NCI-H446 treated with DMSO at 0.1 percent for 48 hours (cell line): ENCODE data around the gene ADAMTS2.

Source experiments
- DNase-seq: peaks from one replicate; lab custom pipeline; 2025; lab: John Stamatoyannopoulos, UW

The ADAMTS2 gene

DNA sequence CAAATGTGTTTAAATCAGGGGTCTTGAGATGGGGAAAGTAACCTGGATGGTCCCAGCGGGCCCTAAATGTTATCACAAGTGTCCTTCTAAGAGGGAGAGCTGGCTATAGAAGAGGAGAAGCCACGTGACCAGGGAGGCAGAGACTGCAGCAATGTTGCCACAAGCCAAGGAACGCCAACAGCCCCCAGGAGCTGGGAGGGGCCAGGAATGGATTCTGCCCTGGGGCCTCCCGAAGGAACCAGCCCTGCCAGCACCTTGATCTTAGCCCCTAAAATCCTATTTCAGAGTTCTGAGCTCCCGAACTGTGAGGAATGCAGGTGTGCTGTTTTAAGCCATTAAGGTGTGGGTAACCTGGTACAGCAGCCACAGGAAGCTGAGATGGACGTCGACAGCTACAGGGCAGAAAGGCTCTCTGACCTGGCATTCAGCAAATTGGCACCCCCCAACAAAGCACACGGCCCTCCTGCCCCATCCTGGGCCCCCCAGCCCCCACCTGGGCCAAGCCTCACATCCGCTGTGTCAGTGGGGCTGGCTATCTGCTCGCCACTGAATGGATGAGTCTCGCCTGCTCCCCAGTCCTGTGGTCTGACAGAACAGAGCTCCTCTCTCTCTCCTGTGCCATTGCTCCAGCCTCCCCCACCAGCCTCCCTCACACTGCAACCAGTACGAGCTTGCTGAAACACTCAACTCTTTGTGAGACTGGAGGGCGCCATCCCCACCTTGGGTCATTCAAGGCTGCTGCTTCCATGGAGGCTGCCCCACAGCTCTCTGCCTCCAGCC is 78.8 kb downstream of the ADAMTS2 start:
- no peak for DNase-seq

DNA sequence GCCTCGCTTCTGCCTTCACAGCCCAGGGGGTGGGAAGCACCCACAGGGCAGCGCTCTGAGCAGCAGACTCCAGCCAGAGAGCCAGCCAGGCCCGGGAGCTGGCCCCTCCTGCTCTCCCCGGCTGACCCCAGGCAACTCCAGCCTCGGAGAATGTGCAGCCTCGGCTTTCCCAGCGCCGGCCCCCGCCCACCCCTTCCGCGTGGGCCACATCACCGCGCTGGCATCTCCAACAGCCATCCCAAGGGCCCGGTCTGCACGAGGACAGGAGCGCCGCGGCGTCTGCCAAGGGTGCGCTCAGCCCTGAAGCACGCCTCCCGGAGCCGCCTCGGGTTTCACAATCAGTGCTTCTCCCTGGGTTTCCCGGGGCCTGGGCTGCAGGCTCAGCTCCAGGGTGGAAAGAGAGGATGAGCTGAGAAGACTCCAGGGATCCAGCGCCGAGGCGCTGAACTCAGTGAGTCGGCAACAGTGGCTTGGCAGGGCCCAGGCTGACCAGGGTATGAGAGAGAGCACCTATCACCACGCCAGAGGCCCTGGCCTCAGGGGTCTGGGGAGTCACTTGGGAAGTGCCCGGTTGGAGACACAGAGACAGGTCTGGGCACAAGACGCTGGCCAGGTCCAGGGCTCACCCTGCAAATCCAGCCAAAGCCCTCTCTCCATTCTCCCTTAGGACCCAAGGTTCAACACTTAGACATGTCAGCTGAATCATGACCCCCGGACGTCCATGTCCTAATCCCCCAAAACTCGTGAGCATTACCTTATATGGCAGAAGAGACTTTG is 79.6 kb downstream of the ADAMTS2 start:
- DNase-seq, result peak; percentile 41

DNA sequence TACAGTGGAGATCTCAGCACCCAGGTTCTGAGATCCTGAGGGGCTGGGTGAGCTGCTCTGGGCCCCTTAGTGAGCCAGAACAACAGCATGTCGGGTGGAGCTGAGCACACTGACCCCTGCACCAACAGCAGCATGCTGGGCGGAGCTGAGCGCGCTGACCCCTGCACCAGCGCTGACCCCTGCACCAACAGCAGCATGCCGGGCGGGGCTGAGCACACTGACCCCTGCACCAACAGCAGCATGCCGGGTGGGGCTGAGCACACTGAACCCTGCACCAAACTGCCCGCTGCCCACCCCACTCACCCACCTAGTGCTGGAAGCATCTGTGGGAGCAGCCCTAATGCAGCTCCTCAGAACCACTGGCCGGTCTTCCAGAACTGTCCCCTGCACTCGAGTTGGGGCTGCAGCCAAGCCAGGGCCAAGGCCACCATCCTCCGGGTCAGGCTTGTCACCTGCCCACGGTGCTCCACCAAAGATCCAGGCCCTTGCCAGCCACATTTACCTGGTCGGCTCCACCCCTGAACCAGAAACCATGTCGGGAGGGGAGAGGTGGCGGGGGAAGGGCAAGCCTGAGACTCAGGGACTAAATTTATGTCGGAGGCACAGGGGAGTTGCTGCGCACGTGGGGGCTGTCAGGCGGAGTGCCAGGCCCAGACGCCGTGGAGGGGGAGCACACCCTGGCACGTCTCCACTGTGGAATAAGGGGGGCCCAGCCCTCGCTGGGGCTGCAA is 80.3 kb downstream of the ADAMTS2 start:
- DNase-seq, result no peak

DNA sequence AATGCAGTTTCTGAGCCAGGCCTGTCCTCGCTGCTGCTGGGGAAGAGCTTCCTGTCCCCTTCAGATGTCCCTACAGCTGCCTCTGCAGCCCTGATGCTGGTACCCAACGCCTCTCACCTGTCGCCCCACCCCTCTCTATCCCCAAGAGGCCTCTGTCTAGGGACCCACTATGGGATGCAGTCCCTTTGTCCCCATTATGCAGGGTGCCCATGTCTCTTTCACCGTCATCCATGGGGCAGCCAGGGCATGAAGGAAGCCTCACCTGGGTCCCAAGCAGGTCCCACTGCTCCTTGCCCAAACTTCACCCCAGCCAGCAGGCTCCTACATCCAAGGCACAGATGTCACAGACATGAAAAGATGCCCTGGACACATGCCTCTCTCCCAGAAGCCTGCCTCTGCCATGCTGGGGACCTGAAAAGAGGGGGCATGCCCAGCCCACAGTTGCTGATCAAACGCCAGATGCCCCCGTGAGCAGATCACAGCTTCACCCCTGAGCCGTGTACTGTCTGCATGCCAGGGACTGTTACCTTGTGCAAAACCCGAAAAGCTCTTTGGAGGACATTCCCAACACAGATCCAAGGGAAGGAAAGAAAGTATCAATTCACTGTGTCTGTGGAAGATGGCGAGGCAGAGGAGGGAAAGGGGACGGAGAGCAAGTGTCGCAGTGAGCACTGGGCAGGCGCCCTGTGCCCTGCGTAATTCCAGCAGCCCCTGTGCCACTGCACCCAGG is 81.0 kb downstream of the ADAMTS2 start:
- no peak for DNase-seq

DNA sequence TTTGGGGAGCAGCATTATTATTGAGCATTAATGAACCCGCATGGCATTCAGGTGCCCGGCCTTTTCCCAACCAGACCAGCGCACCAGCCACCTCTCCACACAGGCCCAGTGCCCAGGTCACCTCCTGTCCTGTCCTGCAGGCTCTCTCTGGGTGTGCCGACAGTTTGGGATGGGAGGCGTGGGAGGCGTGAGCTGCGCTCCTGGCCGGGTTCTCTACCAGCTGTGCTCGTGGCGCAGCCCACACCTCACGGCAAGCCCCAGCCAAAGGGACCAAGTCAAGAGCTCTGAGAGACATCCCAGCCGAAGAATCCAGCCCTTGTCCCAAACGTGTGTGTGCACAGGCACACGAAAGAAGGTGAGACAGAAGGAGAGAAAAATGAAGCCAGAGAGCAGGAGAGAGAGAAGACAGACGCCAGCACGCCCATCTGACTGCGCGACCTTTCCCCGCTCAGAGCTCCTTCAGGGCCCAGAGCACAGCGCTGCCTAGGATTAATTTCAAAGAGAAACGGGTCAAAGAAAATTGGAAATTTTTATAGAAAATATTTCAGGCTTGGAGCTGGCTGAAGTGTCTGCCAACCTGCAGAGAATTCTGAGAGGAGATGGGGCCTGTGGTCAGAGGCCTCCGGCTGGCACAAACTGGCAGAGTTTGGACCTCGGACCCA is 81.7 kb downstream of the ADAMTS2 start:
- no peak for DNase-seq

DNA sequence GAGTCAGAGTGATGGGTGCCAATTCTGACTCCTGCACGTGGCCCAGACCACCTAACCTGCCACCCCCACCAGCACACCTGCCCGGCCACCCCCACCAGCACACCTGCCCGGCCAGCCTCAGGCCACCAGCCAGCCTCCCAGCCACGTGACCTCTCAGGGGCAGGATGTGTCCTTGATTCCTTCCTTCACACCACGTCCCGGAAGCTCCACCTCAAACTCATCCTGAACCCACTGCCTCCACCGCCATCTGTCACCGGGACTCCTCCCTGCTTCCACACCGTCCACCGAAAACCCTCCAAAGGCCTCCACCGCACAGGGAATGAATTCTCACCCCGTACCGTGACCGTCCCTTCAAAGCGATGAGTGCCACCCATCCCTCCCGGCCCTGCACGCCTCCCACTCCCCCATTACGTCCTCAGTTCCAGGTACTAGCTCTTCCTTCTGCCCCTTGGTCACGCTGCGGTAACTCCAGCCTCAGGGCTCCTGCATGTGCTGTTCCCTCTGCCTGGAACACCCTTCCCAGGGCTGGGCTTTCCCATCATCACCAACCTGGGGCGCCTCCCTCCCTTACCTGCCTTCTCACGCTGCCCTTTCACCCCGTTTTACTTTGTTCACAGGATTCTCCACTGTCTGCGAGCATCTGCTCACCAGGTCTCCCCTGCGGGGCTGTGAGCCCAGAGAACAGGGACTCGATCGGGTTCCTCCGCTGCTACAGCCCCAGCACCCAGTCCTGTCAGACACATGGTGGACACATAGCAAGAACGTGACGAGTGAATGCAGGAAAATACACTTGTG is 82.9 kb downstream of the ADAMTS2 start:
- no peak for DNase-seq

DNA sequence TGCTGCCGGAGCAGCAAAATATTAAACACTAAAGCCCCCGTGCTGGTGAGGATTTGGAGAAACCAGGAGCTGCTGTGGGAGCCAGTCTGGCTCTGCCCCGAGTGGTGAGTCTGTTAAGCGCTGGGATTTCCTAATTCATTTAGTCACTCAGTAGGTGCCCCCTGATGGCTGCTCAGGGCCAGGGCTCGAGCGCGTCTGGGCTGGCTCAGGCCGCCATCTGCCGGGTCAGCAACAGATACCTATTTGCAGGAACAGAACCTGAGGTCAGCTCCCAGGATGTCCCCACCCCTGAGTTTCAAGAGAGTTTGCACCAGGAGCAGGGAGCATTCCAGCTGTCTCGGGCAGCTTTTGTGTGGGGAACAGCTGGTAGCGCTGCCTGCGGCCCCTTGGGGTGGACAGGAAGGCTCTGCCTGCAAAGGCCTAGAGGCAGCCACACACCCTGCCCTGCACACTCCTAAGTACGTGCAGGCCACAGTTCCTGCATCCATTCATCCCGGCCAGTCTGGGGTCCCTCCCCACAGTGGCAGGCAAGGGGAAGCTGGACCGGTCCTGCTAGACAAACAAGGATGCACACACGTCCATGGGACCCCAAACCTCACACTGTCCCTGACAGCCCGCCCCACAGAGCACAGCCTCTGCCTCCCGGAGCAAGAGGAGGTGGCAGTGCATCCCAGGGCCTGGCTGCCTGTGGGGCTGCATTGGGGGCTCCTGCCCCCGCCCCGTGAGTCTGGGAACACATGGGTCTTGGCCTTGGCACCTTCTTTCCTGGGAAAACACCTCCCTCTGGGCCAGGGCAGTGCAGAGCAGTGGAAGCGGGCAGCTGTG is 83.7 kb downstream of the ADAMTS2 start:
- no peak for DNase-seq

DNA sequence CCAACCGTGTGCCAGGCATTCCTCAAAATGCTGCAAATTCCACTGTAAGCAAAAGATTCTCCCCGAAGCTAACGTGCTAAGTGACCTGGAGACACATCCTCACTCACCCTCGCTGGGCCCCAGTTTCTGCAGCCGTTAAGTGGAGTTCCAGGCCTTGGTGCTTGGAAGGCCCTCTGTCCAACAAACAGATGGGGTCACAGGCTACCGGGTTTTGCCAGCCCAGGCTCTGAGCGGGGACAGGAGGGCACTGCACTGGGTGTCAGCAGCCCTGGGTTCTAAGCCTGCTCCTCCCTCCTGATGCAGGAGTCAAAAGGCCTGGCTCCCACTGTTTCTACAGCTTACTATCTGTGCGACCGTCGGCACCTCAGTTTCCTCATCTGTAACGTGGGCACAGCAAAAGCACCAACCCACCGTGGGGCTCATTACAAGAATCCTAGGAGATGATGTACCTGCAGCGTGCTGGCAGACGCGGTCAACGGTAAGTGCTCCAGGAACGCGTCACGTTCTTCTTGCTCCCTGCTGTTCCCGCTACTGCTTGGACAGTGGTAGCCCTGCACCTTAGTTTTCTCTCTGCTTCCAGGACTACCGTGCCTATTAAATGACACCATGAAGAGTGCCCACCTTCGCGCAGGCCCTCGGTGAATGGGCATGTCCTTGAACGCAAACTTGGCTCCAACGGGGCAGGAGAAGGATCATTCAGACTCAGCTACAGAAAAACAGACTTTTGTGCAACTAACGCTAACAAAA is 84.8 kb downstream of the ADAMTS2 start:
- DNase-seq, result no peak

DNA sequence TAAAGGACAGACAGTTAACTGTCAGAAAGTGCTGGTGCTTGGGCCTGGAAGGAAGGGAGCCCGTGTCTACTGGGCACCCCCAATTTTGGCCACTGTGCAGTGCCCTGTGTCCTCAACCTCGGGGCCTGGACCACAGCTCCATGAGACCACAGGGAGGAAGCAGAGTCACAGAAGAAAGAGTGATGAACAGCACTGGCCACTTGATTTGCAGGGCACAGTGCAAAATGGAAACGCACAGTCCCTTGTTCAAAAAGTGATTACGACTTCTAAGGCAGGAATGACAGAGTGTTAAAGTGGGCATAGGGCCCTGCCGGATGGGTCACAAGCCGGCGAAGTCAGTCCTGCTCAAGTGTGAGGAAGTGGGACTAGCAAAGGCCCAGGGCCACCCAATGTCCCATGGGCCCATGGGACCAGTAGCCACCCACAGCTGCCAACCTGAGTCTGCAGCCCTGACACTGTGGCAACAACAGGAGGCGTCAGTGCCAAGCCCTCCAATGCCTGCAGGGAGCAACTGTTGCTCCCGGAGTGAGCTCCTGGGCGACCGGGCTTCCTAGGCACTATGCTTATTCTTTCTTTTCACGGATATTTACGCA is 85.4 kb downstream of the ADAMTS2 start:
- DNase-seq, result no peak

DNA sequence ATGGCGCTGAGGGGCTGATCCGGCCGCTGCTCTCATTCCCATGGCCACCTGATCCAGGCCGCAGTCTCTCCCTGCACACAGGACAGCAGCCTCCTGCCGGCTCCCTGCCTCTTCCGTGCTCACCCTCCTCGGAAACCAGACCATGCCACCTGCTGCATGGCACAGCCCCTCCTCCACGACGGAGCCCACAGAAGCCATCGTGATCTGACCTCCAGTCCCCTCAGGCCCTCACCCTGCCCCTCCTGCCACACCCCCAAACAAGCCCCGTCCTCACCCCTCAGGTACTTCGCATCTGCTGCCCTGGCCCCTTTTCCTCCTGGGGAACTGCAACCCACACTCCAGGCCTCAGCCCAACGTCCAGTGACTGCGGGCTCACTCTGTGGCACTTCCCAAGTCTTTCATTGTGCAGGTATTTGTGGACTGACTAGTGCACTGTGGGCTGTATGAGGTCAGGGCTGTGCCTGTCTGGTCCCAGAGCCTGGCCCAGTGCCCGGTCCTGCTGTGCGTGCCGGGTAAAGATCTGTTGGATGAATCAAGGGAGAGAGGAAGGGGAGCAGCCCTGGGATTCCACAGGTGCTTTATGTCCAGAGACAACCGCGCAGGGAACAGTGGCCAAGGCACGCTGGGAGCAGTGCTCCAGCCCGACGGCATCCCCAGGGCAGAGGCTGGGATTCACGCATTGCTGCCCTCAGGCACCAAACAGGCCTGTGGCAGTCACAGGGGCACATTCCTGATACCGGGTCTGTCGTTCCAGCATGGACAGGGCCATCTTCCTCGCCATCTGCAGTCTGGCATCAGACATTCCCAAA is 86.1 kb downstream of the ADAMTS2 start:
- DNase-seq, result no peak

DNA sequence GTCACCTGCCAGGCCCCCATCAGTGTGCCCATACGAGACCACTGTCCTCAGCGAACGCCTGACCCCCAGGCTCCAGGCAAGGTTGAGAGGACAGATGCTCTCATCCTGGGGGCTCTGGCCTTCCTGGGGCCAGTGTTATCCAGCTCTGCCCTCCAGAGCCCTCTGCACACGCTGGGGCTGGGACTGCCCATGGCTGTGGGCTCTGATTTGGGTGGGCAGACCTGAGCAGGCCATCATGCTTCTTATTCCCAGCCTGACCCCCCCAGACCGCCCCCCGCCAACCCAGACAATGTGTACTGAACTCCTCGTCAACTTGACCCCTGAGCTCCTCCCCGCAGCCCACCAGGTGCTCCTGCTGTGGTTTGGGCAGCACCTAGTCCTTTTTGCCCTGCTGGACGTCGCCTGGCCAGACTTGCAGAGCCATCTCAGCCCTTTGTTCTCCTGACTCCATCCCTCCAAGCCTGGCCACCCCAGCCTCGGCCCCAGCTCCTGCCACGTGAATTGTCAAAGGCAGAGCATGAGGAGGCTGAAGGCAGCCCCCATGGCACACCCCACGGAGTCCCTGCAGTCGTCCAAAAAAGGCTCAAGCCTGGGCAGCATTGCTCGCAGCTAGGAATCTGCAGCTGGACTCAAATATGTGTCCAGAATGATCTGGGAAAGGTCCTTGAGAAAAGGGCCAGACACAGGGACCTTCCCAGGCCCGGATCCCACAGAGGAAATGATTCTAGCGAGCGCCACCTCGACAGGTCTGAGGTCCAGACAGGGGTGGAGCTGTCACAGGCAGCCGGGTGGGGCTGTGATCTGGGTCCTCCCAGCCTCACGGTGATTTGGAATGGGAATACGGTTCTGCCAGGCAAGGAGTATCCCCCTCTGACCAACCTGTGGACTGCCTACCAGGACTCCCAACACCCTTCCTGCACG is 87.0 kb downstream of the ADAMTS2 start:
- no peak for DNase-seq

DNA sequence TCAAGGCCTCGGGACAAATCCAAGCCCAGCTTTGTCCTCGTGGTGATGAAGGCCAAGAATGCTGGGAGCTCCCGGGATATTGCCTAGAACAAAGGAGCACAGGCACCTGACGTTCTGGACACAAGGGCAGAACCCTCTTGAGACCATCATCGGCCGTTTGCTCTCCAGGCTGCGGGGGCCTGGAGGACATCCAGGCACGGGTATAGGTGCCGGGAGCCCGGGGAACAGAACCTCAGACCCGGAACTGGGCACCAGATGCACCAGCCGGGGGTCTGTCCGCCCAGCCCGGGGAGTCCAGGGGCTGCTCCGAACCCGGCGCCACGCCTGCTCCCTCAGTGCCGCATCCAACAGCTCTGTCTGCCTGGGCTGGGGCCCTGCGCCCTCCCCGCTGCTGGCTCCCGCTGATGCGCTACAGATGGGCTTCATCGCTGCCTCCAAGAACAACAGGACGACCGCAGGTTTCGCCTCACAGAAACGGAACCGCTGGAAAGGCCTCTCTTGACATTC is 88.0 kb downstream of the ADAMTS2 start:
- no peak for DNase-seq

DNA sequence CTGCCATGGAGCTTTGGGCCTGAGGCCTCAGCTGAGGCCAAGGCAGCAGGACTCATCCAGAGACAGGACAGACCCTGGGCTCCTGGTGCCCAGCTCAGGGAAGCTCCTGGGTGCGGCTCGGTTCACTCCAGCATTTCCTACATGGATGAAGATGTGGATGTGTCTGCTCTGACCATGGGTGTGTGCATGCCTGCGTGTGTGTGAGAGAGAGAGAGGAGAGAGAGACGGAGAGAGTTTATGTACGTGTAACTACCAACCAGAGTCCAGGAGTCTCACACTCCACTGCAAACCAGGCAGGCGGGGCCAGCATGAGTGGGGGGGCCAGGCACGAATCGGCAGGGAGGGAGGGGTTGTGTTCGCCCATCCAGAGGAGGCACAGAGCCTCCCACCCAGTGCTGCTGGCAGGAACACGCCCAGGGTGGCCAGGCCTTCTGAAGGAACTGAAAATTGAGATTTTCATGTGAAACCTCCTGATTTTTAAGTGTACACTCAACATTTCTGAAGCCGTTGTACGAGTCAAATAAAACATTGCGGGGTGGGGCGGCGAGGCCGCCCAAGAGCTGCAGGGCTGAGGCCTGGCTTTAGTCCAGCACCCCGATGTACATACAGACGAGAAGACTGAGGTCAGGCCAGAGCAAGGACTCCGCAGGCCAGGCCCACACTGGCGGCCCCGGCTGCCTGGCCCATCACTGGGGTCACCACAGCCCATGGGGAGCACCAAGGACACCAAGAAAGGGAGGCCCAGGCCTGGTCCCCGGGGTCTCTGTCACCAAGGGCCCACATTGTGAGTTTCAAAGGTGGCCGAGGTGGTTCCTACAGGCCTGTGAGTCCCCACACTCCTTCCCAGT is 88.7 kb downstream of the ADAMTS2 start:
- DNase-seq, result no peak

DNA sequence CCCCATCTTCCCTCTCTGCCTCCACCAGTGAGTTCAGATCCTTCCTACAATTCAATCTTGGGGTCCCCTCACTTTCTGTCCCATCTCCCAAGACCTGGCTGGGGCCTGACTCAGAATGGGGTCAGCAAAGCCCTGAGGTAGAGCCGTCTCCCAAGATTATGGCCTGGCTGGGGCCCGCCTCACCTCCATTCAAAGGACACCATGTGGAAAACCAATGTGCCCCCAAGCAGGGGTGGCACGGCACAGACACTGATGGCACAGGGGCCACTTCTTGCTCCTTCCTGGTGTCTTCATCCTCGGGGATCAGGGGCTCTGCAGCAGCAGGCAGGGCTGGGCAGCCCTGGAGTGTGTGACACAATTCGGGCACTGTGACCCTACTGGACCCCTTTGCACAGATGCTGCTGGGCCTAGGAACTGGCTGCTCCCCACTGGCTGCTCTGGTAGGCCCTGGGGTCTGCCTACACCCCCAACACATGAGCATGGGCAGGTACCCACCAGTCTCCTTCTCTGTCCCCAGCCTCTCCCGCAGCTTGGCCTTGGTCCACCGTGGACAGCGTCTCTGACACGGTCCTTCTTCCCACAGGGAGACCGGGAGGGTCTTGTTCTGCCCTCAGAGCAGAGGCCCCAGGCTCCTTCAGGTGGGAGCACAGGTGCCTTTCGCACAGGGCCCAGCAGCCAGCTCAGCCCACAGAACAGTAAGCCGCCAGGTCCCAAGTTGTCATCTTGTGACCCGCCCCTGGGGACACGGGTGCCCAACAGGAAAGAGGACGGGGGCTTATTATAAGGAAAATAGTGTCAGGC is 89.5 kb downstream of the ADAMTS2 start:
- DNase-seq, result no peak
